ENCODE measurements around the gene CECR2.

Gene CECR2

GRCh38 chr22:17390087-17390486 is 20.8 kb downstream of the CECR2 start:
- ATAC-seq (ENCODE audit: low read depth) (no peak), DNase-seq (ENCODE audit: low spot score) (no peak)
- Histone ChIP-seq H3K27me3 (ENCODE audit: insufficient read depth, poor library complexity, severe bottlenecking) (no peaks in the 10 kb centered on the region), H3K36me3 (ENCODE audit: low read depth) (no peaks in the 10 kb centered on the region), H3K27ac (ENCODE audit: poor library complexity, severe bottlenecking) (no peak overlapping the region), H3K4me3 (ENCODE audit: severe bottlenecking) (no peak overlapping the region), H3K9me3 (ENCODE audit: severe bottlenecking) (no peaks in the 10 kb centered on the region), H3K4me1 (ENCODE audit: insufficient read depth, poor library complexity, severe bottlenecking) (no peaks in the 10 kb centered on the region)
- TF ChIP-seq CTCF (IDR thresholded peaks at IDR 0.05; ENCODE audit: poor library complexity, severe bottlenecking) = no peak

GRCh38 chr22:17396516-17396915 is 27.3 kb downstream of the CECR2 start:
- no peak for DNase-seq (ENCODE audit: low spot score)
- Histone ChIP-seq H3K27ac (ENCODE audit: poor library complexity, severe bottlenecking) (no peak overlapping the region), H3K36me3 (ENCODE audit: low read depth) (no peaks in the 10 kb centered on the region), H3K4me3 (ENCODE audit: severe bottlenecking) (no peak overlapping the region), H3K27me3 (ENCODE audit: insufficient read depth, poor library complexity, severe bottlenecking) (peaks cover 3% of the 10 kb centered on the region), H3K9me3 (ENCODE audit: severe bottlenecking) (no peaks in the 10 kb centered on the region), H3K4me1 (ENCODE audit: insufficient read depth, poor library complexity, severe bottlenecking) (no peaks in the 10 kb centered on the region)
- no peak for TF ChIP-seq CTCF (IDR thresholded peaks at IDR 0.05; ENCODE audit: poor library complexity, severe bottlenecking)
- no peak for ATAC-seq (ENCODE audit: low read depth)

DNA sequence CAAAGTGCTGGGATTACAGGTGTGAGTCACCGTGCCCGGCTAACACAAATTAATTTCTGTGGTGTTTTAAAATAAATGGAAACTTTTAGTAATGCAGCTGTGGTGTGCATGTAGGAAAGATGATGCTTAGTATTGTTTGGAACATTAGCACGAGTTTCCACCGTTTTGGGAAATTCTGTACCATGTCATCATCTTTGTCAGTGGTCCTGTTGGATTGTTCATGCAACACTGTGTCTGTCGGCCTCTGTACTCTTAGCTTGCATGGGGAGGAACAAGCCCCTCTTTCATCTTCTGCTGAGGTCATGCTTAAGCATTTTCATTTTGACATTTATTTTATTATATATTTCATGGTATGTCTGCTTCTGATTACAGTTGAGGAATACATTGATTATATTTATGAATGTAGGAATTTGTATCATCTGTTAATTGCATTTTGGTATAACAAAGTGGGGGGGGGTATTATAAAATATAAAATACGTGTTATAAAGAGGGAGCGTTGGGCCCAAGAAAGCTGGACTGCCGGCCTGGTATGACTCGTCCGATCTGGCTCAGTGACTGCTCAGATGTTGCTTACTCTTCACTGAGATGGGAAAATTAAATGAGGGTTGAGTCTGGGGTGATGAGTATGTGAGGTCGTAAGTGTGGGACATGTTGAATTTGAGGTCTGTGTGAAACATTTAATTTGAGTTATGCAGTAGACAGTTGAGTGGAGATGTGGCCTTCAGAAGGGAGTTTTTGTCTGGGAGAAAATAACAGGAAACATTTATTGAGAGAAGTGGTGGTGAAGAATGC is 28.7 kb downstream of the CECR2 start:
- no peak overlapping the region for H3K27ac ChIP-seq (ENCODE audit: poor library complexity, severe bottlenecking)
- no peak for ATAC-seq (ENCODE audit: low read depth)
- H3K4me1 ChIP-seq (ENCODE audit: insufficient read depth, poor library complexity, severe bottlenecking) = no peaks in the 10 kb centered on the region
- H3K36me3 ChIP-seq (ENCODE audit: low read depth) = no peaks in the 10 kb centered on the region
- no peak for TF ChIP-seq CTCF (IDR thresholded peaks at IDR 0.05; ENCODE audit: poor library complexity, severe bottlenecking)
- DNase-seq (ENCODE audit: low spot score) = no peak
- peaks cover 3% of the 10 kb centered on the region for H3K27me3 ChIP-seq (ENCODE audit: insufficient read depth, poor library complexity, severe bottlenecking)
- H3K4me3 ChIP-seq (ENCODE audit: severe bottlenecking) = no peak overlapping the region
- no peaks in the 10 kb centered on the region for H3K9me3 ChIP-seq (ENCODE audit: severe bottlenecking)

DNA sequence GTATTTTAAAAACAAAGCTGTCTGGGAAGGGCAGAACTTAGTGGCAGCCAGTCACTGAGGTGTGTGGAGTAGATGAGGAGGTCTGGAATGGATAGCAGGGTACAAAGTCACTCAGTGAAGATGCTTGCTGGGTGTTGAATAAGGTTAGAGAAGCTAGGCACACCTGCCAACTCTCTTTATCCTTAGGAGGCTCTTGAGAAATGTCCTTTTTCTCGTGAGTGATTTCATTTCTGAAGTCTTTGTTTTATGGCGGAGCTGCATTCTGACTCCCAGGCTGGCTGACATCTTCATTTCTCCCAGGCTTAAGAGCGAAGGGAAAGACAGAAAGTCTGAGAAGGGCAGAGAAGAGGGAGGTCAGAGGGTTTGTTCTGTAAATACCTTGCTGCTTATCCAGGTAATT is 31.0 kb downstream of the CECR2 start:
- no peak for ATAC-seq (ENCODE audit: low read depth)
- Histone ChIP-seq H3K4me3 (ENCODE audit: severe bottlenecking) (no peak overlapping the region), H3K36me3 (ENCODE audit: low read depth) (no peaks in the 10 kb centered on the region), H3K27ac (ENCODE audit: poor library complexity, severe bottlenecking) (no peak overlapping the region), H3K27me3 (ENCODE audit: insufficient read depth, poor library complexity, severe bottlenecking) (peaks cover 3% of the 10 kb centered on the region), H3K4me1 (ENCODE audit: insufficient read depth, poor library complexity, severe bottlenecking) (no peaks in the 10 kb centered on the region), H3K9me3 (ENCODE audit: severe bottlenecking) (no peaks in the 10 kb centered on the region)
- TF ChIP-seq CTCF (IDR thresholded peaks at IDR 0.05; ENCODE audit: poor library complexity, severe bottlenecking) = no peak
- DNase-seq (ENCODE audit: low spot score) = no peak

GRCh38 chr22:17401728-17402127 is 32.5 kb downstream of the CECR2 start:
- H3K36me3 ChIP-seq (ENCODE audit: low read depth) = no peaks in the 10 kb centered on the region
- peaks cover 2% of the 10 kb centered on the region for H3K4me1 ChIP-seq (ENCODE audit: insufficient read depth, poor library complexity, severe bottlenecking)
- no peaks in the 10 kb centered on the region for H3K27me3 ChIP-seq (ENCODE audit: insufficient read depth, poor library complexity, severe bottlenecking)
- H3K27ac ChIP-seq (ENCODE audit: poor library complexity, severe bottlenecking) = no peak overlapping the region
- DNase-seq (ENCODE audit: low spot score) = no peak
- no peaks in the 10 kb centered on the region for H3K9me3 ChIP-seq (ENCODE audit: severe bottlenecking)
- ATAC-seq (ENCODE audit: low read depth) = no peak
- no peak for TF ChIP-seq CTCF (IDR thresholded peaks at IDR 0.05; ENCODE audit: poor library complexity, severe bottlenecking)
- no peak overlapping the region for H3K4me3 ChIP-seq (ENCODE audit: severe bottlenecking)
